ENCODE measurements around the gene CNPY4.
A peak's percentile ranks its signal among the peaks of the same experiment; 100 is the strongest.

CNPY4 gene

GRCh38 chr7:100154651-100155491, 35.4 kb downstream of the CNPY4 start:
- no peak for FAIRE-seq
- no peak for TF ChIP-seq TAF1 (IDR thresholded peaks at IDR 0.05; ENCODE audit: borderline replicate concordance, low read depth, low read length)
- no peak for TF ChIP-seq POLR2AphosphoS5 (IDR thresholded peaks at IDR 0.05; ENCODE audit: low read depth, low read length)
- TF ChIP-seq POLR2A (IDR thresholded peaks at IDR 0.05; ENCODE audit: low read depth, low read length): 0 out of 2 replicates have a peak, but pooled peaks have one; percentile 28
- DNase-seq (ENCODE audit: insufficient read length): no peak

DNA sequence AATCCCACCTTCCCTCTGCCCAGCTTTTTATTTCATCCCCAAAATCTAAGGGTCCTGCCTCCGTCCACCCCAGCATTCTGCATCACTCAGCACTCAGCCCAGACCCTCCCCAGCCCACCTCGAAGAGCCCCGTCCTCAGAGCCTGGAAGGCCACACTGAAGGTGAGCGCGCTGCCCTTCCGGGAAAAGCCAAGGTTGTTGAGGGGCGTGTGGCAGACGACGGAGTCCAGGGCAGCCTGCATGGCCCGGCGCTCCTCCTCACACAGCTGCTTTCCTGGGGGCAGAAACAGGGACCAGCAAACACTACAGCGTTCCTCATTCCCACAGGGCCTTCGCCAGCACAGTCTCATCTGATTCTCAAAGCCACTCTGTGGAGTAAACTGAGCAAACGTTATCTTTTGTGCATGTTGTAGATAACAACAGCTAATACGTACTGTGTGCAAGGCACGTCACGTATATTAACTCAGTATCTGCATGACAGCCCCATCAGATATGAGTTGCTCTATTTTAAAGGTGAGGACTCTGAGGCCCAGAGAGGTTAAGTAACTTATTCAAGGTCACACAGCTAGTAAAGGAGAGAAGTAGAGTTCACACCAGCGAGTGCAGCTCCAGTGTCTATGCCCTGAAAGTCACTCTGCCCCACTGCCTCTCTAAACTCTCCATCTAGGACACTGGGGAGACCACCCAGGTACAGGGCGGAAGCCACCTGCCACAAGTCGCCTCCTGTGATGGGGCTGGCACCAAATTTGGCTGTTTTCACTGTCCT, 36.3 kb downstream of the CNPY4 start:
- TF ChIP-seq POLR2A (IDR thresholded peaks at IDR 0.05; ENCODE audit: low read depth, low read length): no peak
- no peak for TF ChIP-seq POLR2AphosphoS5 (IDR thresholded peaks at IDR 0.05; ENCODE audit: low read depth, low read length)
- TF ChIP-seq TAF1 (IDR thresholded peaks at IDR 0.05; ENCODE audit: borderline replicate concordance, low read depth, low read length): no peak
- no peak for DNase-seq (ENCODE audit: insufficient read length)
- FAIRE-seq: no peak

DNA sequence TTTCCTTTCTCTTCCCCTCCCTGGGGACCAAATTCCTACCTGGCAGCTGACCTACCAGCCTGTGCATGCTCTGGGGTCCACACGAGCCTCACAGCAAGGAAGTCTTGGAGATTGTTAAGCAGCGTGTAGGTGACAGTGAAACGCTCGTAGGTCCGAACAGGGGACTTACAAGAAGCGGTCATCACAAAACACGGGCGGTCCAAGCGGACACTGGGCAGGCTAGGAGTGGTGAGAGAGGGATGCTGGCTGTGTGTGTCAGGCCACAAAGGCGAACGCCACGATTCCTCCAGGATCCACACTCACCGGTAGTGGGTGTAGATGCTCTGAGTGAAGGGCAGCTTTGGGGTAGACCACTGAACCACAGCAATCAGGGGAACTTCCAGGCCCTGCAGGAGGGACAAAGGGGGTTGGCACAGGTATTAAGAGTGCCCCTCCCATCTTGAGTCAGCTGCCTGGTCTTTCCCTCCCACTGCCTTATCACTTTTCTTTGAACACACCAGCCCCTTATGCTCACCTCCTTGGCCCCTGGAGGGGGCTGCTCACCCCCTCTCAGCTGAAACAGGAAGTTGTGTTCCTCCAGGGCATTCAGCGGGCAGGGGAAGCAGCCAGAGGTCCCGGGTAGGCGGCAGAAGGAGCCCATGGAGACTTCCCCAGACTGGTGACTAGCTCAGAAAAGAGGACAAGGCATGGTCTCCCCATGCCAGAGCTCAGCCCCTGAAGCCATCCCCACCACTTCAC, 37.1 kb downstream of the CNPY4 start:
- no peak for FAIRE-seq
- DNase-seq (ENCODE audit: insufficient read length): no peak
- TF ChIP-seq TAF1 (IDR thresholded peaks at IDR 0.05; ENCODE audit: borderline replicate concordance, low read depth, low read length) (no peak), POLR2A (IDR thresholded peaks at IDR 0.05; ENCODE audit: low read depth, low read length) (no peak), POLR2AphosphoS5 (IDR thresholded peaks at IDR 0.05; ENCODE audit: low read depth, low read length) (no peak)

GRCh38 chr7:100157069-100157333, 37.6 kb downstream of the CNPY4 start:
- no peak for TF ChIP-seq POLR2AphosphoS5 (IDR thresholded peaks at IDR 0.05; ENCODE audit: low read depth, low read length)
- TF ChIP-seq TAF1 (IDR thresholded peaks at IDR 0.05; ENCODE audit: borderline replicate concordance, low read depth, low read length): no peak
- TF ChIP-seq POLR2A (IDR thresholded peaks at IDR 0.05; ENCODE audit: low read depth, low read length): no peak
- FAIRE-seq: no peak

GRCh38 chr7:100157334-100158228, 38.1 kb downstream of the CNPY4 start:
- FAIRE-seq: no peak
- TF ChIP-seq TAF1 (IDR thresholded peaks at IDR 0.05; ENCODE audit: borderline replicate concordance, low read depth, low read length) (no peak), POLR2AphosphoS5 (IDR thresholded peaks at IDR 0.05; ENCODE audit: low read depth, low read length) (no peak), POLR2A (IDR thresholded peaks at IDR 0.05; ENCODE audit: low read depth, low read length) (no peak)
- DNase-seq (ENCODE audit: insufficient read length): no peak

More at GRCh38 chr7:100157069-100157333, 37.6 kb downstream of the CNPY4 start:
- DNase-seq (ENCODE audit: insufficient read length): no peak

- peak; percentile 51 for FAIRE-seq
- DNase-seq (ENCODE audit: insufficient read length): peak; percentile 99
- peak; percentile 75; the same call in 1 of the 2 replicates for TF ChIP-seq POLR2A (IDR thresholded peaks at IDR 0.05; ENCODE audit: low read depth, low read length)
- TF ChIP-seq POLR2AphosphoS5 (IDR thresholded peaks at IDR 0.05; ENCODE audit: low read depth, low read length): 0 out of 2 replicates have a peak, but pooled peaks have one; percentile 19
- 0 out of 2 replicates have a peak, but pooled peaks have one; percentile 58 for TF ChIP-seq TAF1 (IDR thresholded peaks at IDR 0.05; ENCODE audit: borderline replicate concordance, low read depth, low read length)
Observed at GRCh38 chr7:100158229-100159098, 39.0 kb downstream of the CNPY4 start, which contains the start of gene TRAPPC14. Gene TRAPPC14 (minus strand): TSS chr7:100158723. CDS start chr7:100158499, 224 bp downstream.

GRCh38 chr7:100159099-100159623, 39.7 kb downstream of the CNPY4 start:
- DNase-seq (ENCODE audit: insufficient read length): no peak
- no peak for TF ChIP-seq POLR2AphosphoS5 (IDR thresholded peaks at IDR 0.05; ENCODE audit: low read depth, low read length)
- no peak for FAIRE-seq

DNA sequence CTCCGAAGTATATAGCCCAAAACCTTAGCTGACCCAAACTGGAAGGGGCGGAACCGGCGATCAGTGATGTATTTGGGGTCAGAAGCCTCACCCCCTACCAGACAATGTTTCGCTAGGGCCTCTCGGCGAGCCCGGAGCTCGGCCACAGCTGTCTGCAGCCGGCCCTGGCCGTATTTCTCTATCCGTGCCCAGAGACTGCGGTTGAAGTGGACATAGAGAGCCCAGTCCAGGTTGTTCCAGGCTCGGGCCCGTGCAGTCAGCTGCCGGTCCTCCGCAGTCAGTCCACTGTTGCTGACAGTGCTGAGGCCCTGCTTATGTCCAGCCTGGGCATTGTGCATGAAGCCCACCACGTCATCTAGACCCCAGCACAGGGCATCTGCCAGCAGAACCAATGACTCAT, 40.6 kb downstream of the CNPY4 start:
- FAIRE-seq: no peak
- no peak for TF ChIP-seq POLR2AphosphoS5 (IDR thresholded peaks at IDR 0.05; ENCODE audit: low read depth, low read length)
- TF ChIP-seq POLR2A (IDR thresholded peaks at IDR 0.05; ENCODE audit: low read depth, low read length): no peak
- no peak for TF ChIP-seq TAF1 (IDR thresholded peaks at IDR 0.05; ENCODE audit: borderline replicate concordance, low read depth, low read length)

GRCh38 chr7:100163006-100163531, 43.6 kb downstream of the CNPY4 start:
- TF ChIP-seq POLR2AphosphoS5 (IDR thresholded peaks at IDR 0.05; ENCODE audit: low read depth, low read length) (no peak), TAF1 (IDR thresholded peaks at IDR 0.05; ENCODE audit: borderline replicate concordance, low read depth, low read length) (no peak), POLR2A (IDR thresholded peaks at IDR 0.05; ENCODE audit: low read depth, low read length) (no peak)
- DNase-seq (ENCODE audit: insufficient read length) (no peak), FAIRE-seq (no peak)

More for the DNA sequence above, 40.6 kb downstream of the CNPY4 start:
- no peak for DNase-seq (ENCODE audit: insufficient read length)
